ENCODE results near the gene HSH2D.
"Not testable (repeated sequence)": the region's sequence is repeated elsewhere in the genome, so short reads cannot be mapped to it uniquely, and the experiment has no call there.

Gene HSH2D

GRCh38 chr19:16155128-16155527, 11.6 kb downstream of the HSH2D start:
- no peak for DNase-seq (ENCODE audit: low spot score)

DNA sequence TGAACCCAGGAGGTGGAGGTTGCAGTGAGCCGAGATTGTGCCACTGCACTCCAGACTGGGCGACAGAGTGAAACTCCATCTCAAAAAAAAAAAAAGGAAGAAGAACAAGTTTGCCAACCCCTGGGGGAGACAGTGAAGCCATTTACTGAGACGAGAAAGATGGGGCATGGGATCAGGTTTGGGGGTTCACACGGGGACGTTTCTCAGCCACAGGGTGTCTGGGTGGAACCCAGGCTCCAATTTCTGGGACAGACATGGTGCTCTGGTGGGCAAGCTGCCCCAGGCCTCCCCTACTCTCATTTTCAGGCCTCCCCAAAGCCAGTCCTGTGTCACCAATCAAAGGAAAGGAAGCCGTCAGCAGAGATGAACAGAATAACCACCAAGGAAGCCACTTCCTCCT, 13.4 kb downstream of the HSH2D start:
- DNase-seq (ENCODE audit: low spot score): no peak

- no peak for DNase-seq (ENCODE audit: low spot score)
Measured at GRCh38 chr19:16157601-16158000, 14.1 kb downstream of the HSH2D start.

DNA sequence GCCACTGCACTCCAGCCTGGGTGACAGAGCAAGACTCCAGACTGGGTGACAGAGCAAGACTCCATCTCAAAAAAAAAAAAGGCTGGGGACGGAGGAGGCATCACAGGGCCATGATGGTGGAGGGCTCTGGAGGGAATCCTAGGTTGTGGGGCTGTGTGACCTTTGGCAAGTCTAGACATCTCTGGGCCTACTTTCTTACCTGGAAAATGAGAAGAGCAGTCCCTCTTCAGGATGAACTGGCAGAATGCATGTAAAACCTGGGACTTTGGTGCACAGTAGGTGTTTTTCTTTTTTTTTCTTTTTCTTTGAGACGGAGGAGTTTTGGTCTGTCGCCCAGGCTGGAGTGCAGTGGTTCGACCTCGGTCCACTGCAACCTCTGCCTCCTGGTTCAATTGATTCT, 16.2 kb downstream of the HSH2D start:
- DNase-seq (ENCODE audit: low spot score): no peak

GRCh38 chr19:16160445-16160942, 17.0 kb downstream of the HSH2D start:
- no peak for DNase-seq (ENCODE audit: low spot score)

- DNase-seq (ENCODE audit: low spot score): peak; percentile 57
Measured at GRCh38 chr19:16160943-16161560, 17.6 kb downstream of the HSH2D start.

DNA sequence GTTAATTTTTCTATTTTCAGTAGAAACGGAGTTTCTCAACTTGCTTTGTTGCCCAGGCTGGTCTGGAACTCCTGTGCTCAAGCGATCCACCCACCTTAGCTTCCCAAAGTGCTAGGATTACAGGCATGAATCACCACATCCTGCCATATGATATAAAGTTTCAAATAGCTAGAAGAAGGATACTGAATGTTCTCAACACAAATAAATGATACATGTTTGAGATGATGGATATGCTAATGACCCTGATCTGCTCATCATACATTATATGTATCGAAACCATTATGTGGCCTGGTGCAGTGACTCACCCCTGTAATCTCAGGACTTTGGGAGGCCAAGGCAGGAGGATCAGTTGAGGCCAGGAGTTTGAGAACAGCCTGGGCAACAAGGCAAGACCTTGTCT, 18.4 kb downstream of the HSH2D start:
- DNase-seq (ENCODE audit: low spot score): peak; percentile 36

- DNase-seq (ENCODE audit: low spot score): no peak
Measured at GRCh38 chr19:16164222-16164890, 20.9 kb downstream of the HSH2D start.

DNA sequence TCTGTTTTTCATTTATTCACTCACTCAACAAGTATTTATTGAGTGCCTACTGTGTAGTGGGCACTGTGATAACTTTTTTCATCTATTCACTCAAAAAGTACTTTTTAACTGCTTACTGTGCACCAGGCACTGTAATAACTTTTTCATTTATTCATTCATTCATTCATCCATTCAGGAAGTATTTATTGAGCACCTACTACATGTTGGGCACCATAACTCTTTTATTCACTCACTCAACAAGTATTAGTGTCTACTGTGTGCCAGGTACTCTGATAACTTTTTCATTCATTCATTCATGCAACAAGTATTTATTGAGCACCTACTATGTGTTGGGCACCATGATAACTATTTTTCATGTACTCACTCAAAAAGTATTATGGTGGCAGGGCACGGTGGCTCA, 22.9 kb downstream of the HSH2D start:
- DNase-seq (ENCODE audit: low spot score): no peak

GRCh38 chr19:16167055-16167454, 23.6 kb downstream of the HSH2D start:
- no peak for DNase-seq (ENCODE audit: low spot score)

DNA sequence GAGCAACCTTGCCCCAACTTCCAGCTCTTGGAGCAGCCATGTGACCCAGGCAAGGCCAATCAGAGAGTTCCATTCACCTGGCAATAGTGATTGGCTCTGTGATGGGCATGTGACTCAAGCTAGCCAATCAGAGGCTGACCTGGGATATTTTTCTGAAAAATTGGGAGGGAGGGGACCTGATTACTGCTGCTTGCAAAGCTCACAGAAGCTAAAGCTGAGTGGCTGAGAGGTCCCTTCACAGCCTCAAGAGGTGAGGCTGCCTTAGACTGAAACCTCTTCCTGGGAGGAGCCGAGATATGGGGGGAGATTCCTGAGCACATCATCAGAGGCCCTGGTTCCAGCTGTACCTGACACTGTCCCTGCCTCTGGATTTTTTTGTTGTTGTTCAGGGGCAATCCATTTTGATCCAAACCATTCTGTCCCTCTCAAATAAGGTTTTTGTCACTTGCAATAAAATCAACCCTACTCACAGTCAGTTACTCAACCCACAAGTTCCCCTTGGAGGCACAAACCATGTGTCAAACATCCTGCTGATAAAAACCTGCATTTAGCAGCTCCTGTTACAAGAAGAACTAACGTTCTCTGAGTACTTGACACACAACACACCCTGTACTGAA, 25.1 kb downstream of the HSH2D start:
- DNase-seq (ENCODE audit: low spot score): no peak

DNA sequence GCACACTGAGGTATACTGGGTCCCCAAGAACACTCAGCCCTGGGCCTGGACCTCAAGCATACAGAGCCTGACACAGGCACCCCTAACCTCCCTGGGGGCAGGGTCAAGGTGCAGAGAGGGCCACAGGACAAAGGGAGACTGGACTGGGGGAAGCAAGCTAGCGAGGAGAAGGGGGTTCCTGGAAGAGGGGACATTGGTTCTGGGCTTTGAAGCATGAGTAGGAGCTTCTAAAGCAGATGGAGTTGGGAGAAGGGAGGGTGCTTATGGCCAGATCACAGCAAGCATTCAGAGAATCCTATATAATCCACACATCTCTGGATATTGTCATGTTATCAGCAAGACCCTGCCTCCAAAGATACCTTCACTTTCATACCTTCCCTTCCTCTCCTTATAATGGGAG, 26.6 kb downstream of the HSH2D start:
- DNase-seq (ENCODE audit: low spot score): no peak

GRCh38 chr19:16175954-16176353, 32.5 kb downstream of the HSH2D start:
- DNase-seq (ENCODE audit: low spot score): no peak

- not testable (repeated sequence) for DNase-seq (ENCODE audit: low spot score)
Measured at GRCh38 chr19:16178866-16179265, 35.4 kb downstream of the HSH2D start.

DNA sequence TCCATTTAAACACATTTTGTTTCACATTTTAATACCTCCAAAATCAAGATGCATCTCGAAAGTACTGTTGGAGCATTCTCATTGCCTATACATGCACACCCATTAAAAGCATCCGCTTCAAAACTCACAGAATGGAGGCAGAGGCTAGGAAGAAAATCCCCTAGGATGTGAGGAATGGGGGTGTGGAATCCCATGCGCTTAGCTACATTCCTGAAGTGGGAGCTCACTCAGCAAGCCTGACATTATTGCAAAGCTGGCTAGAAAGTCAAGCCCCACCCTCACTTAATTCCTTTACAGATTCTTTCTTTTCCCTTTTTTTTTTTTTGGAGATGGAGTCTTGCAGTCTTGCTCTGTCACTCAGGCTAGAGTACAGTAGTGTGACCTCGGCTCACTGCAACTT, 37.1 kb downstream of the HSH2D start:
- DNase-seq (ENCODE audit: low spot score): no peak

DNA sequence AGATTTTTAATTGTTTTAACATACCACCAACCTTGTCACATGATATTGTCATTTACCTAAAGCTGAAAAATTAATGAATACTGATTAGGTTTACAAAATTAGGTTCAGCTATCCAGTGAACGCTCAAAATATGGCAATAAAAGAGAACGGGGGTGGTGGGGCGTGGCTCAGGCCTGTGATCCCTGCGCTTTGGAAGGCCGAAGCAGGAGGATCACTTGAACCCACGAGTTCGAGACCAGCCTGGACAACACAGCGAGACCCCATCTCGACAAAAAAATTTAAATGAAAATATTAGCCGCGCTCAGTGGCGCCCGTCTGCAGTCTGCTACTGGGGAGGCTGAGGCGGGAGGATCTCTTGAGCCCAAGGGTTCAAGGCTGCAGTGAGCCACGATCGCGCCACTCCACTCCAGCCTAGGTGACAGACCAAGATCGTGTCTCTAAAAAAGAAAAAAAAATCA, 41.2 kb downstream of the HSH2D start:
- DNase-seq (ENCODE audit: low spot score): no peak

GRCh38 chr19:16185123-16185767, 41.8 kb downstream of the HSH2D start, which contains the start of gene FAM32A:
FAM32A (plus strand) TSS chr19:16185410; CDS start chr19:16185443, 33 bp downstream.
- peak; percentile 100 for DNase-seq (ENCODE audit: low spot score)

- peak; percentile 22 for DNase-seq (ENCODE audit: low spot score)
Measured at GRCh38 chr19:16185768-16186123, 42.3 kb downstream of the HSH2D start.

- no peak for DNase-seq (ENCODE audit: low spot score)
Measured at GRCh38 chr19:16188521-16188920, 45.0 kb downstream of the HSH2D start.

- no peak for DNase-seq (ENCODE audit: low spot score)
Measured at GRCh38 chr19:16190198-16190597, 46.7 kb downstream of the HSH2D start.

- no peak for DNase-seq (ENCODE audit: low spot score)
Measured at GRCh38 chr19:16190736-16191135, 47.3 kb downstream of the HSH2D start.

DNA sequence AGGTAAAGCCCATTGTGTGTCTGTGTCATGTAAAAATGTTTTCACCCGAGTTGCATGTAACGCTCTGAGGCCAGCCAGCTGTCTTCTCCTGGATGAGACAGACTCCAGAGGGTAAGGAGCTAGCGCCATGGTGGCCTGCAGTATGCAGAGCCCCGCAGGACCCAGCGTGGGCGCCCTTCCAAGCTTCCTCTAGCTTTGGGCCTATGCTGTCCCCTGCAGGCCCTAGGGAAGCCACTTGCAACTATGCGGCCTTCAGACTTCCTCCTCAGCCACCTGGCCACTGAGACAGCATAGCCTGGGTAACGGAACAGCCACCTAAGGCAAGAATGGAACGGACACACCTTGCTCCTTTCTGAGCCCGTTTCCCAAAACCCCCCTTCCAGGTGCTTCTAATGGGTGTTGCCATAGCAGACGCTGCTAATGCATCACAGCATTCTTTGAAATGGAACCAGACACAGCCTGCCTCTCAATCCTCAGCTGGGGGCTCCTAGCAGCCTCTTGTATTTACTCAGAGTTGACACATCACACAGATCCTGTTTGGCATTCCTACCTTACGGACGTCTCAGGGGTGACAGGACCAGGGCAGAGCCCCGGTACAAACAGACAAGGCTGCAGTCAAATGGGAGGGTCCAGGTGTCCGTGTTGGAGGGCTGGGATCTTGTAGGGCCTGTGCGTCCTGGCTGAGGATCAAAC, 47.9 kb downstream of the HSH2D start:
- no peak for DNase-seq (ENCODE audit: low spot score)

All from activated CD4-positive, alpha-beta T cell treated with anti-CD3 and anti-CD28 coated beads, Interleukin-2, Interleukin-4, amounts not matched to agents 100 ng/mL and 50 ng/mL, durations not matched to agents 16 hours and 8 hours (primary cell).